ENCODE data around the gene HIC2.
"Not testable (repeated sequence)": the region's sequence is repeated elsewhere in the genome, so short reads cannot be mapped to it uniquely, and the experiment has no call there.

DNA sequence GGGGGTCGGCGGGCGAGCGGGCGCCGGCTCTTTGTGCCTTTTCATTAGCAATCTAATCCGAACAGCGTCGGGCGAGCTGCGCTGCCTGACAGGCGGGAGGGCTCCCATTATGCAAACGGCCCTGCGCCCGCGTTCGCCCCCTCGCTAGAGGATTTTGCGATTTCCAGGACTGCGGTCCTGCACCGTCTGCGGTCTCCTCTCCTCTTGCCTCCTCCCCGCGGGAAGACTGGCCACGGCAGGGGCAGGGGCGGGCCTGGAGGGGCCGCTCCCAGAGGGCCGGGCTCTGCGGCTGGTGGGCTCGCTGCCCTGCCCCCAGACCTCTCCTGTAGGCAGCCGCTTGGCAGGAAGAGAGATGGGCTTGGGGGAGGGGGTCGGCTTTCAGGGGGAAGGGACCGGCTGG is 682 bp downstream of the HIC2 start:
- TF ChIP-seq YY1 (IDR thresholded peaks at IDR 0.05; ENCODE audit: insufficient read depth, insufficient read length); SUZ12 (IDR thresholded peaks at IDR 0.05; ENCODE audit: extremely low read depth, insufficient read depth, insufficient read length): not testable (repeated sequence)
